Hepatocyte (in vitro differentiated cells): ENCODE measurements around the gene TBX15.

Source experiments
- EZH2 ChIP-seq: fragments of 200-600 bp; sonication (generic); IDR thresholded peaks from 2 replicates; pipeline ENCODE4 v1.6.1; 2016; ENCODE audit warnings: antibody characterized with exemption, mild to moderate bottlenecking, borderline replicate concordance
- TF ChIP-seq, protein P1 (sequence below): fragments of 200-600 bp; sonication (generic); IDR thresholded peaks from 2 replicates; pipeline ENCODE4 v1.5.1; 2016; ENCODE audit warnings: antibody characterized with exemption, mild to moderate bottlenecking; ENCODE audit not compliant: poor library complexity

GRCh38 chr1:118954301-118954905 is 33.7 kb downstream of the TBX15 start:
- no peak for TF ChIP-seq EZH2
- TF ChIP-seq, protein P1, sequence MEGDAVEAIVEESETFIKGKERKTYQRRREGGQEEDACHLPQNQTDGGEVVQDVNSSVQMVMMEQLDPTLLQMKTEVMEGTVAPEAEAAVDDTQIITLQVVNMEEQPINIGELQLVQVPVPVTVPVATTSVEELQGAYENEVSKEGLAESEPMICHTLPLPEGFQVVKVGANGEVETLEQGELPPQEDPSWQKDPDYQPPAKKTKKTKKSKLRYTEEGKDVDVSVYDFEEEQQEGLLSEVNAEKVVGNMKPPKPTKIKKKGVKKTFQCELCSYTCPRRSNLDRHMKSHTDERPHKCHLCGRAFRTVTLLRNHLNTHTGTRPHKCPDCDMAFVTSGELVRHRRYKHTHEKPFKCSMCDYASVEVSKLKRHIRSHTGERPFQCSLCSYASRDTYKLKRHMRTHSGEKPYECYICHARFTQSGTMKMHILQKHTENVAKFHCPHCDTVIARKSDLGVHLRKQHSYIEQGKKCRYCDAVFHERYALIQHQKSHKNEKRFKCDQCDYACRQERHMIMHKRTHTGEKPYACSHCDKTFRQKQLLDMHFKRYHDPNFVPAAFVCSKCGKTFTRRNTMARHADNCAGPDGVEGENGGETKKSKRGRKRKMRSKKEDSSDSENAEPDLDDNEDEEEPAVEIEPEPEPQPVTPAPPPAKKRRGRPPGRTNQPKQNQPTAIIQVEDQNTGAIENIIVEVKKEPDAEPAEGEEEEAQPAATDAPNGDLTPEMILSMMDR = no peak
